ENCODE measurements around the gene DBN1.
"Not testable (repeated sequence)": the region's sequence is repeated elsewhere in the genome, so short reads cannot be mapped to it uniquely, and the experiment has no call there.

Gene DBN1

DNA sequence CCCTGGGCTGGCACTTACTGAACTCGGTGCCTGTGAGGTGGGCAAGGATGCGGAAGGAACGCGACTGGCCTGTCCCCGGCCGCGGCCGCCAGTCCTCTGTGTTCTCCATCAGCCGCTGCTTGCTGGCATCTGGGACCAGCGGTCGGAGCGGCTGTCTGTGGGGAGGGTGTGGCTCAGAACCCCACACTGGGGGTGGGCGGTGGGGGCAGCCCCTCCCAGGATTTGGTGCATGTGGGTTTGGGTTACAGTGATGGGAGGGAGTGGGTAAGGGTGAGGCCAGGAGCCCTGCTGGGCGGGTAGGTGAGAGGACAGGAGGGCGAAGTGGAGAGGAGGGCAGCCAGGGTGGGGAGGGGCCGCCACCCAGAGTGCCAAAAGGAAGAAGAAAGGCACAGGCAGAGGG, 17.6 kb upstream of the DBN1 start:
- DNase-seq (ENCODE audit: low read depth, low spot score): no peak

DNA sequence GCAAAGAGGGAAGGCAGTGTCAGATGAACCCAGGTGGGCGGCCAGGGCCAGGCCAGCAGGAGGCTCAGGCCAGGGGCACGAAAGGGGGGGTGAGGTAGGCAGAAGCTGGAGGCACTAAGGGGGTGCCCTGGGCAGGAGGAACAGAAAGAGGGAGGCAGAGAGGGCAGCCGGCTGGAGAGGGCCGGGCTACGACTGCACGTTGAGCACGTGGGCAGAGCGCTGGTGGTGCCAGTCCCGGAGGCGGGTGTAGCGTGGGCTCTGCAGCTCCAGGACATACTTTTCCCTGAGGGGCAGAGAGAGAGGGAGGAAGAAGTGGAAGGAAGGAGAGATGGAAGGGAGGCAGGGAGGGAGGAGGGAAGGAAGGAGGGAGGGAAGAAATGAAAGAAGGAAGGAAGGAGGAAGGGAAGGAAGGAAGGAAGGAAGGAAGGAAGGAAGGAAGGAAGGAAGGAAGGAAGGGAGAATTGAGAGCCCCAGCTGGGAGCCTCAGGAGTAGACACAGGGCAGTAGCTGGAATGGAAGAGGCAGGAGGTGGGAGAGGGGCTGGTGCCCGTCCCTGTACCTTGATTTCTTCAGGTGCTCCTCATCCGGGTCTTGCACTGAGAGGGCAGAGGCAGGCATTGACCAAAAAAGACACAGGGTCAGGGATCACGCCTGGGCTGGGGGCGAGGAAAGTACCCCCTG, 17.0 kb upstream of the DBN1 start:
- DNase-seq (ENCODE audit: low read depth, low spot score): no peak

DNA sequence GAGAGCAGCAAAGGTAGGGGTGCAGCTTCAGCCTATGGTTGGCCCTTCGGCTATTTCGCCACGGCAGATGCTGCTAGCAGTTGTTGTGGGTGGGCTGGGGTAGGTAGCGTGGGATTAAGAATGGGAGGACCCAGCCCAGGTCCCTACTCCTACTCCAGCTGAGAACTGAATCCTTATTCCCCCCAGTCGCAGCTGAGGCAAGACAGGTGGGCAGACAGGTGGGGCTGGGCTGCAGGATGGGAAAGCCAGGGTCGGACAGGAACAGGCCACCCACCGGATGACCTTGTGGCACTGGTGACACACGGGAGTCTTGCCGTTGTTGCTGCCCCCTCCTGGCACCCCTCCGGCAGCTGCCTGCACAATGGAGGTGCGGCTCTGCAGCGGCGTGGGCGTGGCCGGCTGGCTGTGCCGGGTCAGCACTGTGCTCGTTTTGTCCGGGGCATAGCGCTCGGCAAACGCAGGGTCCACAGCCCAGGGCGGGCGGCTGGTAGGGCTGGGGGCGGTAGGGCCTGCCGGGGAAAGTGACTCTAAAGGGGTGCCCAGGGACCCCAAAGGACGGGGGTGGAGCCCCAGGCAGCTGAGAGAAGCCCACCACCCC, 15.8 kb upstream of the DBN1 start:
- DNase-seq (ENCODE audit: low read depth, low spot score): no peak

DNA sequence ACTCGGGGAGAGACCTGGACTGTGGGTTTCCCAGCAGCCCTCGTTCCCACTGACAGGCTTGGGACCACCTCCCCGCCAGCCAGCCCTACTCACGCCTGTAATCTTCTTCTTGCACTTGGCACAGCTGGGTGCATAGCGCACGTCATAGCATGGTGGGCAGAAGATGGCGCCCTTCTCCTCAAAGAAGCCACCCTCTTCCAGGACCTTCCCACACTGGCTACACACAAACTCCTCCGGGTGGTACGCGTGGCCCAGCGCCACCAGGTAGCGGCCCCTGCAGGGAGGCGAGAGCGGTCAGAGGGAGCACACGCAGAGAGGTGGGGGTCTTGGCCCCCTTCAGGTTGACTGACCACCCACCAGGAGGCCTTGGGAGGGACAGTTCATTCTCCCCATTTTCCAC, 14.5 kb upstream of the DBN1 start:
- no peak for DNase-seq (ENCODE audit: low read depth, low spot score)

DNA sequence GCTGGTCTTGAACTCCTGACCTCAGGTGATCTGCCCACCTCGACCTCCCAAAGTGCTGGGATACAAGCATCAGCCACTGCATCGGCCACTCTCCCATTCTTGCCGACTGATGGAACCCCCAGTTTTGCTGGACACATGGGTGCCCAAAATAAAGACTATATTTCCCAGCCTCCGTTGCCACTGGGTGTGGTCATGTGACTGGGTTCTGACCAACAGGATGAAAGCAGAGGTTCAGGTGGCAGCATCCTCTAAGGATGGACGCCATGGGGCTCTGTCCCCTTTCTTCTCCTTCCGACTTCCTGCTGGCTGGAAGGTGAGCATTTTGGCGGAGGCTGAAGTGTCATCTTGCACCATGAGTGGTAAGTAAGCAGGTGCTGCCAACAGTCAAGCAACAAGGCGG, 13.7 kb upstream of the DBN1 start:
- no peak for DNase-seq (ENCODE audit: low read depth, low spot score)

DNA sequence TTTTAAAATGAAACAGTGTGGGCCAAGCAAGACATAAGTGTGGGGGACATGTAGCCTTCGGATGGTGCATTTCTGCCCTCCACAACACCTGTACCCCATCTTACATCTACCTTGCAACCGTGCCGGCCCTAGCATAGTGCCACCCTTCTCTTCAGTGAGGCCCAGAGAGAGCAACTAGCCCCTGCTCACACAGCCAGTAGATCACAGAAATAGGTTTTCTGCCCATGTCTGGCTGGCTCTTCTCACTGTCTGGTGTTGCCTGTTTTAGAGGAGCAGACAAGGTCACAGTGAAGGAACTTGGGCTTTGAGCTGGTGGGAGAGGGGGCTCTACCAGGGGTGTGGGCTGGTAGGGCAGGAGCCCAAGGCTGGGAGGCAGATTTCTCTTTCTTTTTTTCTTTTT, 12.8 kb upstream of the DBN1 start:
- no peak for DNase-seq (ENCODE audit: low read depth, low spot score)

DNA sequence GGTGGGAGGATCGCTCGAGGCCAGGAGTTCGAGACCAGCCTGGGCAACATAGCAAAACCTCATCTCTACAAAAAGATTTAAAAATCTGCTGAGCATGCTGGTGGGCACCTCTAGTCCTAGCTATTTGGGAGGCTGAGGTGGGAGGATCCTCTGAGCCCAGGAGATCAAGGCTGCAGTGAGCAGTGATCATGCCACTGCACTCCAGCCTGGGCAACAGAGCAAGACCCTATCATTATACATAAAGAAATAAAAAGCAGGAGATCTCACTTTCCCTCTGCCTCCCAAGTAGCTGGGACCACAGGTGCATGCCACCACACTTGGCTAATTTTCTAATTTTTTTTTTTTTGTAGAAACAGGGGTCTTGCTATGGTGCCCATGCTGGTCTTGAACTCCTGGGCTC, 12.3 kb upstream of the DBN1 start:
- not testable (repeated sequence) for DNase-seq (ENCODE audit: low read depth, low spot score)

DNA sequence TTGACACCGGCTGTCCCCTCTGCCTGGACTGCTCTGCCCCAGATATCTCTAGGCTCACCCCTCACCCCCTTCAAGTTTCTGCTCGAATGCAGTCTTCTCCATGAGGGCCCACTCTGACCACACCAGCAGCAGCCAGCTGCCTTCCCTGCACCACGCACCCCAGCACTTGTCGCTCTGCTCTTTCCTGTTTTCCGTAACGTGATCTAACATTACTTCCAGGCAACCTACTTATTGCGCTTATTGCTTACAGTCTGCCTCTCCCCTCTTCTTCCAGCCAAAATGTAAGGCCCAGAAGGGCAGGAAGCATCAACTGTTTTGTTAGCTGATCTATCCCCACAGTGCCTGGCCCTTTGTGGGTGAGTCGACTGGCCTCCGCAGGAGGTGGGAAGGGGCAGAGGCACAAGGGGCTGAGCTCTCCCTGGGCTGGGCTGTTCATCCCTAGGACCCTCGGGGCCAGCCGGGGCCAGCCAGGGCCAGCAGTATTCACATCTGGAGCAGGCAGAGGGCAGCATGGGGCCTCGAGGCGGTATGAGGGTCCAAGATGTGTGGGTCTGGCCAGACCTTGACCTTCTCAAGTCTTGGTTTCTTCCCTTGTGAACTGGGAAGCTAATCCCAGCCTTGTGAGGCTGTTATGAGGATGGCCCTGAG, 11.6 kb upstream of the DBN1 start:
- no peak for DNase-seq (ENCODE audit: low read depth, low spot score)

DNA sequence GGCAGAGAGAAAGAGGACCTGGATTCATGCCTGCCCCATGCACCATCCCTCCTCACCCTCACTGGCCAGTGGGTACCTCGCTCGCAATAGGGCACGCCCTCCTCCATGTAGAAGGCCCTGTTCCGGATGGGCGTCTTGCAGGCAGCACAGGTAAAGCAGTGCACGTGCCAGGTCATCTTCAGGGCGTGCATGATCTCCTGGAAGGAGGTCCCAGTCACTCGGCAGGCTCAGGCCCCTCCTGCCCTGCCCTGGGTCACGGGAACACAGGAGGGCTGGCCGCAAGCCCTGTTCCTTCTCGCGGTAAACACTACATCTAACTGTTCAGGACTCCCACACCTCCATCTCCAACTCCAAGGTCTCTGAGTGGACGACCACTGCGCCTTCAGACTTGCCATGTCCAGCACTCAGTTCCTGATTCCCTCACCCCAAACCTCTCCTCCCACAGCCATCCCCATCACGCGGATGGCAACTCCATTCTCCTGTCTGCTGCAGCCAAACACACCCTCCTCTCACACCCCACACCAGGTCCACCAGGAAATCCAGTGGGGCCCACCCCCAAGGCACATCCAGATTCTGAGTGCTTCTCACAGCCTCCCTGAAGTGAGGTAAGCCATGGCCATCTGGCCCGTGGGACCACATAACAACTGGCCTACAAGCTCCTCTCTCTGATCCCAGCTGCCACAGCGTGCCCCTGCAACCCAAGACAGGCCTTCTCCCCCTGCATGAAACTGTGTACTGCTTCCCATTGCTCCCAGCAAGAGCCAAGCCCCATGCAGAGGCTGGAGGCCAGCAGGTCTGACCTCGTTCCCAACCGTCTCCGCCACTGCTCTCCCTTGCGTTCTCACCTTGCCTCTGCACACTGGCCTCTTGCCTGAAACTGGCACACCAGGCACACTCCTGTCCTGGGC, 10.8 kb upstream of the DBN1 start:
- no peak for DNase-seq (ENCODE audit: low read depth, low spot score)

DNA sequence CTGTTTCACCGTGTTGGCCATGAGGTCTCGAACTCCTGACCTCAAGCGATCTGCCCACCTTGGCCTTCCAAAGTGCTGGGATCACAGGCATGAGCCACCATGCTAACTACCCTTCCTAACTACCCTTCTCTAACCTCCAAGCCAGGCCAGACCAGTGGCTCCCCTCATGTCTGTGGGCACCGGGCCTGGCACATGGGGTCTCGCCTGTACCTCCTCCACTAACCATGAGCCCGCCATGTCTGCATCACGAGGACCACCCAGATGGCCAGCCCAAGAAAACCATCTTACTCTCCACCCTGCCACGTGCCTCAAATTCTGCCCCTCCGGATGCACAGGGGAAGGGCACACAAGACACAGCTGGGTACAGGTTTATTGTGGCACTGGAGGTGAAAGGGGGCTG, 9.6 kb upstream of the DBN1 start:
- DNase-seq (ENCODE audit: low read depth, low spot score): no peak

DNA sequence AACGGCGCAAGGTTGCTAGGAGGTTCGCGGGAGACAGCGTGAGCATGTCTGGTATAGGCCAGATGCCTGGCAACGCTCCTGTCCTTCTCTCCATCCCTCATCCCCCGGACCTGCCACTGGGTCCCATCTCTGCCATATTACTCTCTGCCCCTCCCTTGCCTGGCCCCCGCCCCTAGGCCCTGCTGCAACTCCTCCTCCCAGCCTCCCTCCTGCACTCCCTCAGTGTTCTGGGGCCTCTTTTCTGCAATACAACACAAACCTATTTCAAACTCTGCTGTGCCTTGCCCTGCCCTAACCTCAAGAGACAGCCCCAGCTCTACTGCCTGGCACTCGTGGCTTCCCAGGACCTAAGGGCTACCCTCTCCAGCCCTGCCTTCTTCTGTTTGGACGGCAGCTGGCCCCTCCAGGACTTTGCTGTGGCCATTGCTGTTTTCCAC, 8.9 kb upstream of the DBN1 start:
- no peak for DNase-seq (ENCODE audit: low read depth, low spot score)

DNA sequence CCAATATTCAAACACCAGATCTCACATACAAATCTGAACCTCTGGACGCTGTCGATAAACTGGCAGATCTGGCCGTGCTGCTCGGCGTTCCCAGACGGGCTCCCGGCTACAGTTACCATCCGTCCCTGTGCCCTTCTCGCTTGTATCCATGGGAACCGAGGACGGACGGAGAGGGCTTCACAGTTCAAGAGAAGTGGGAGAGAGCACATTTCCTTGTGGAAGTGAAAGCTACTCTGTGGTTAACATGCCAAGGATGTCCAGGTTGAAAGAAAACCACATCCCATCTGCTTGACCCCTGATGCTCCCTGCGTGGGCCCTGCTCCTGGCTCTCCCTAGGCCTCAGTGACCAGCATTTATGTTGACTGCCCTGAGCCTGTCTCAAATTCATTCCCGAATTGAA, 6.3 kb upstream of the DBN1 start:
- no peak for DNase-seq (ENCODE audit: low read depth, low spot score)

DNA sequence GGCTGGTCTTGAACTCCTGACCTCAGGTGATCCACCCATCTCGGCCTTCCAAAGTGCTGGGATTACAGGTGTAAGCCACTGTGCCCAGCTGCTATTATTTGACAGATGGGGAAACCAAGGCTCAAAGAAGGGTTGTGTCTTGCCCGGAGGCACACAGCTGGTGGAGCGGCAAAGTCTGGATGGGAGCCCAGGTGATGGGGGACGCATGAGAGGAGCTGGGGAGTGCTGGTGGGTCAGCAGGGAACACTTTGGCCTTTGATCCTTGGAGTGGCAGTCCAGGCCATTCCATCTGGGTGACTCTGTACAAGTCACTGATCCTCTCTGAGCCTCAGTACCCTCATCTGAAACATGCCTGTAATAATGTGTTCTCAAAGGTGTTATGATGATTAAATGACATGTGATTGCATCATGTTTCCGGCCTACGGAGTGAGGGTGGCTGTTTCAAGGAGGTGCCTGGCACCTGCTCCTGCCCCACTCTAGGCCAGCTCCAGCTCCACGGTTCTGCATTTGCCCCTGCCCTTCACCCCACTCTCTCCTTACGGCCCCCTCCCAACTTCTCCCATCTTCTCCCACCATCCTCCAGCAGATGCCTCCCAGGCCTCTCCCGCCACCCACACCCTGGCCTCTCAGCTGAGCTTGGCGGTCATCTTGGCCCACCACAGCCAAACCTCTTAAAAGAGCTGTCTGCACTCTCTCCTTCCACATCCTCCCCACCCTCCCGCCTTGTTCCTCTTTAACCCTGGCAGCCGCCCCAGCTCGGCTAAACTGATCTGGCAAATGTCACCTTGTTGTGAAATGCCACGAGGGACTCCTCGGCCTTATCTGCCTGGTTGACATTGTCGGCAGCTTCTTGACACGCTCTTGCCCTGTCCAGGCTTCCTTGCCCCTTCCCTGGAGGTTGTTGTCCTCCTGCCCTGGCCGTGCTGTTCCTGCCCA, 5.5 kb upstream of the DBN1 start:
- no peak for DNase-seq (ENCODE audit: low read depth, low spot score)

DNA sequence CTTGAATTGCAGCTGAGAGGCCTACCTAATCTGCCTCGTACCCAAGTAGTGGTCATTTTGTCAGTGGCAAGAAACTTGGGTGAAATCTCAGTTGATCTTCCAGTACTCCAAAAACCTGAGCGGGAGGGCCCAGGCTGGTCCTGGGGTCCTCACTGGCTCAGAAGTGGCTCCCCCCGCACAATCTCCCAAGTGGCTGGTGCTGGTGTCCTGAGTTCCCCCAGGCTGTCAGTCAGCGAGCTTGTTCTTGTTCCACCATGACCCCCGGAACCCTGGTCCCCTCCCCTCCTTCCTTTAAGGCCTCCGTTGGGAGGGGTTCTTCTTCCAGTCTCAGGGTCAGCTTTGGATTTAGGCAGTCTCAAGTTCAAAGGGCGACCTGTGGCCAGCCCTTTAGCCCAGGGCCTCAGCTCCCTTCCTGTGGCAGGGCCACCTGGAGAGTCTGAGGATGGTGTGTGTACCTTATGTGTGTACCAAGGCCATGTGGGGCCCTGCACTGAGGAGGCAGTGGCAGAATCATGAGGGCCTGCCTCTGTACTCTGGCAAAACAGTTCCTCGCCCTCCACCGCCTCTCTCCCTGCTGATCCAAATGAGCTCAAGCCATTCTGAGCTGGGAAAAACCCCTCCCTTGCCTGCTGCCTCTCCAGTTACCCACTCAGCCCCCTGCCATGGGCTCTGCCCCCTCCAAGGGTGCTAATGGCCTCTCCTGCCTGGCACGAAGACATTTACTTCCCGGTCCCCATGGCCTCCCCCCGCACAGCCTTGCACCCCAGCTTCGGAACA, 4.5 kb upstream of the DBN1 start:
- DNase-seq (ENCODE audit: low read depth, low spot score): no peak

DNA sequence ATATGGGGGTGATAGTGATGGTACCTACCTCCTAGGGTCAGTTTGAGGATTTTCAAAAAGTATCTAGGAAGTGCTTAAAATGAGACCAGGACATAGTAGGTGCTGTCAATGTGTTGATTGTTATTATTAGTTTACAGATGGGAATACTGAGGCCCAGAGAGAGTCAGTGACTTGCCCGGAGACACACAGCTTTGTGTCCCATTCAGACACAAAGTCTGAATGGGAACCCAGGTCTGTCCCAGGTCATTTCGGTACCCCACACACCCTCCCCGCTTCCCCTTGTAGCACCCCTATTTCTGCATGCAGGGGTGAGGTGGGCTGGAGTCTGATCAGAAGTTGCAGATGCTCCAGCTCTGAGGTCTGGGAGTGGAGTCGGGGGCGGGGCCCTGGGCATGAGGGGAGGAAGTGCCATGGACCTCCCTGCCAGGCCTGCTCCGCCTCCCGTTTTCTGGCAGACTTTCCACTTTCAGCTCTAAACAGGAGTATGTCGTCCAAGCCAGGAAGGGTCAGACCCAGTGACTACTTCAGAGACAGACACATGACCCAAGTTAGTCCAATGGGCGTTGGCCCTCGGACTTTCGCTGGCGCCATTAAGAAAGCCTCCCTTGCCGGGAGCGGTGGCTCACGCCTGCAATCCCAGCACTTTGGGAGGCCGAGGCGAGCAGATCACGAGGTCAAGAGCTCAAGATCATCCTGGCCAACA, 3.2 kb upstream of the DBN1 start:
- no peak for DNase-seq (ENCODE audit: low read depth, low spot score)

DNA sequence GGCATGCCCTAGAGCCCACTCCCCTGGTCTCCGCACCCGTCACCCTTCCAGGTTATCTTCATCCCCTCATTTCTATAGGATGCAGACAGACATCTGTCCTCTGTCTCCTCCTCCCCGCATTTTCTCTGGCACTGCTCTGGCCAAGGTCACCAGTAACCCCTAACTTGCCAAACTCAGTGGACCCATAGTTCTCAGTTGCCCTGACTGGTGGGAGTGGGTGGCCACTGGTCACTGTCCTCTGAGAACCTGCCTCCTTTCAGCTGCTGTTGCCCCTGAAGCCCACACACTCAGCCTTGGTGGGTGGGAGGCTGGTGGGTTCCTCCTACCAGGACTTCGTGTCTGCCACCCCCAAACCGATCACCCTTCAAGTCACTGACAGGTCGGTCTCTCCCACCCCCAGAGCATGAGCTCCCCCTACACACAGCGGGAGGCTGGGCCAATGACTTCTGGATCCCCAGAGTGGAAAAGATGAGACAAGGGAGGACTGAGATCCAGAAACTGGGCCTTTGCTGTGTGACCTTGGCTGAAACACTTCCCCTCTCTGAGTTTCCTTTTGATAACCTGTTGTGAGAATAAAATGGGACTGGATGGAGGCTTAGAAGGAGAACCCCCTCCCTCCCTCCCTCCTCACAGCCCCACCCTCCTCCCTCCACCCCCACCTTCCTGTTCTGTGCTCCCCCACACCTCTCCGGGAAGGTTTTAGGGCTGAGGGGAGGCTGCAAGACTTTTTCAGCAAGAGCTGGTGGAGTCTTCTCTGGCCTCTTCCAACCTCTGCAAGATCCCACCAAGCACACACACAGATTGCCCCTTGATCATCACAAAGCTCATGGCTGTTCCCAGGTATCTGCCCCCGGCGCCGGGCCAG, 2.4 kb upstream of the DBN1 start:
- no peak for DNase-seq (ENCODE audit: low read depth, low spot score)

DNA sequence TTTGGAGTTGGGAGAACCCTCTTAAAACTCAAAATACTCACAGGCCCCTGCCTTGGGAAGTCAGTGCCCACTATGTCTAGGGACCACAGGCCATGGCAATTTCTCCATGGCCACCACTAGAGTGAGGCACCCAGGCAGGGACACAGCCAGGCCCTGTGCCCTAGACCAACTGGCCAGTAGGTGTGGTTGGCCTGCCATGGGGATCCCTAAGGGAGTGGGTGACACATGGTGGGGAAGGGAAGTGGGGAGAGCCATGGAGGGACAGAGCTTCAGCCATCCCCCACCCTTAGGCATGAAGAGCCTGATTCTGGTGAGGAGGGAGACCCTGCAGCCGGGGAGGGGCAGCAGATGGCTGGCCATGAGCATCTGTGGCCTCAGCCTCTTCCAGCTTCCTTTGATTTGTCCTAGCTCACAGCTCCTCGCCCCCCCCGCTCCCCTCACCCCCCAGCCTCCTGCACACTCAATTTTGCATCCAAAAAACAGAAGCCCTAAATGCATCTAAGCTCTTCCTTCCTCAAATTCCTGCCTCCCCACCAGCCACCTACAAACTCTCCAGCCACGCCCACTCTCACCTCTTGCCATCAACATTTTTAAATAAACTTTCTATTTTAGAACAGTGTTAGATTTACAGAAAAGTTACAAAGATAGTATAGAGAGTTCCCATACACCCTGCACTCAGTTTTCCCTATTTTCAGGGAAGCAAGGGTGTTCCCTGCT, 1.6 kb upstream of the DBN1 start:
- DNase-seq (ENCODE audit: low read depth, low spot score): no peak

DNA sequence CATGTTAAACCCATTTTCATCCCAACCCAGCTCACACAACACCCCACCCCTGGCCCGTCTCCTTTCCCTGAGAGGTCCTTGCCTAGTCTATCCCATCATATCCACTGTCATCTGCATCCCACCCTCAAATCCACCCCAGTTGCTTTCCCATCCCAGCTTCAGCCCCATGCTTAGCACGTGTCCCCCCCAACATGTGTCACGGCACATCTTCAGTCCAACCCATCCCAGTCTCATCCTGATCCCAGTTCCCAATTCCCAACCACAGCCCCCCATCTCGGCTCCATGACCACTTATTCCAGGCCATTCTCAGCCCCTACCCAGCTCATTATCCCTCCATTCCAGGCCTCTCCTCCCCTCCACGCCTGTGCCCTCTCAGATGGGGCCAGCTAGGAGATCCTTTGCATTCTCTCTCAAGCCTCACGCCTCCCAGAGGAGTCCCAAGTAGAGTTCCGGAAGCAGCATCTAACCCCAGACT, 605 bp upstream of the DBN1 start:
- DNase-seq (ENCODE audit: low read depth, low spot score): no peak

All from smooth muscle cell of the brain vasculature (primary cell).